ENCODE data around the gene BTBD9. TPM values are rescaled to one million over a fixed set of nuclear protein-coding genes. Genes with fewer than 3 reads are reported as not detected.

BTBD9 gene
- total and polyA plus RNA-seq, 4 donors = 8.7 to 73.9 (median 28.3) TPM

DNA sequence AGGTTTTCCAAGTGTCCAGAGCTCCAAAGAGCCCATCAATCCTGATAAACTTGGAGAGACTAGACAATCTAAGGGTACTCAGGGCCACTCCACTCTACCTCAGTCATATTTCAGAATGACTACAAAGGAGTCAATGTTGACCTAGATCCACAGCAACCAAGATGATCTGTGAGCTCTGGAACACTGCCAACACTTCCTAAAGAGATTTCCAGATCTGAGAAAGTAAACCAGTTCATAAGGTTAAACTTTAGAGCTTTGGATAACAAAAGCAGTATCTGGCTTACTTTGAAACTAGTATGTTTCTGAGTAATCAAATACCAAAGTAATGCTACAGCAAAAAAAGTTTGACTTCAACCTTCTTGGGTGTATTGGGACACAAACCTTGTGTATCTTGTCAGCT lies 122.7 kb downstream of the BTBD9 start:
- no peaks in the 10 kb centered on the region for H3K36me3 ChIP-seq (ENCODE audit: control insufficient read depth in 4 of 4, insufficient read depth in 4 of 4, low read length in 4 of 4)
- no peaks in the 10 kb centered on the region for H3K9me3 ChIP-seq (ENCODE audit: control insufficient read depth in 4 of 4, insufficient read depth in 3 of 4, low read length in 3 of 4)
- no peak overlapping the region for H3K9ac ChIP-seq (ENCODE audit: insufficient read depth in 1 of 2, low read length in 2 of 2)
- ATAC-seq (ENCODE audit: insufficient read depth, low FRiP score) (no peak), DNase-seq (peak in 1 of 3 donors; percentile 35)
- no peak overlapping the region for H3K4me3 ChIP-seq
- TF ChIP-seq, protein P1, sequence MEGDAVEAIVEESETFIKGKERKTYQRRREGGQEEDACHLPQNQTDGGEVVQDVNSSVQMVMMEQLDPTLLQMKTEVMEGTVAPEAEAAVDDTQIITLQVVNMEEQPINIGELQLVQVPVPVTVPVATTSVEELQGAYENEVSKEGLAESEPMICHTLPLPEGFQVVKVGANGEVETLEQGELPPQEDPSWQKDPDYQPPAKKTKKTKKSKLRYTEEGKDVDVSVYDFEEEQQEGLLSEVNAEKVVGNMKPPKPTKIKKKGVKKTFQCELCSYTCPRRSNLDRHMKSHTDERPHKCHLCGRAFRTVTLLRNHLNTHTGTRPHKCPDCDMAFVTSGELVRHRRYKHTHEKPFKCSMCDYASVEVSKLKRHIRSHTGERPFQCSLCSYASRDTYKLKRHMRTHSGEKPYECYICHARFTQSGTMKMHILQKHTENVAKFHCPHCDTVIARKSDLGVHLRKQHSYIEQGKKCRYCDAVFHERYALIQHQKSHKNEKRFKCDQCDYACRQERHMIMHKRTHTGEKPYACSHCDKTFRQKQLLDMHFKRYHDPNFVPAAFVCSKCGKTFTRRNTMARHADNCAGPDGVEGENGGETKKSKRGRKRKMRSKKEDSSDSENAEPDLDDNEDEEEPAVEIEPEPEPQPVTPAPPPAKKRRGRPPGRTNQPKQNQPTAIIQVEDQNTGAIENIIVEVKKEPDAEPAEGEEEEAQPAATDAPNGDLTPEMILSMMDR (IDR thresholded peaks at IDR 0.05; ENCODE audit: control extremely low read depth, extremely low read depth) = no peak
- no peaks in the 10 kb centered on the region for H3K27me3 ChIP-seq (ENCODE audit: control insufficient read depth in 3 of 3, insufficient read depth in 3 of 3, low read length in 2 of 3)
- H3K27ac ChIP-seq (ENCODE audit: low read depth in 1 of 2, low read length in 1 of 2) = no peak overlapping the region
- peaks cover 0 to 8% (median 0%) of the 10 kb centered on the region in 5 donors for H3K4me1 ChIP-seq (ENCODE audit: control insufficient read depth in 5 of 5, insufficient read depth in 5 of 5, low read length in 5 of 5)

DNA sequence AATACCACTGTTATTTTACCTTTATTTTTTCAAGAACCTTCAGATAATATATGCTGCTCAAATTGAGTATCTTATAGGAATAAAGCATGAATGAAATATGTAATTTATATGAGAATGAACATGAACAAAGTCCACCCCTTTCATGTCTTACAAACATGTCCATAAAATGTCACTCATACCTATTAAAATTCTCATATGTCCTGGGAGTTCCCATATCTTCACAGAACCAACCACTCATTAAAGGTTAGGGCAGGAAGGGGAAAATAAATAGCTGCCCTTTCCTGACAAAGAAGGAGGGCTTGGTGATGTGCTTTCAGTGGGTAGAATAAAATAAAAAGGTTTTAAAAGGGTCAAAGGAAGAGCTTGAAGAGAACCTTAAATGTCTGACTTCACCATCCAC lies 125.3 kb downstream of the BTBD9 start:
- H3K9ac ChIP-seq (ENCODE audit: insufficient read depth in 1 of 2, low read length in 2 of 2) = no peak overlapping the region
- TF ChIP-seq, protein P1 (IDR thresholded peaks at IDR 0.05; ENCODE audit: control extremely low read depth, extremely low read depth) = no peak
- ATAC-seq (ENCODE audit: insufficient read depth, low FRiP score) = no peak

DNA sequence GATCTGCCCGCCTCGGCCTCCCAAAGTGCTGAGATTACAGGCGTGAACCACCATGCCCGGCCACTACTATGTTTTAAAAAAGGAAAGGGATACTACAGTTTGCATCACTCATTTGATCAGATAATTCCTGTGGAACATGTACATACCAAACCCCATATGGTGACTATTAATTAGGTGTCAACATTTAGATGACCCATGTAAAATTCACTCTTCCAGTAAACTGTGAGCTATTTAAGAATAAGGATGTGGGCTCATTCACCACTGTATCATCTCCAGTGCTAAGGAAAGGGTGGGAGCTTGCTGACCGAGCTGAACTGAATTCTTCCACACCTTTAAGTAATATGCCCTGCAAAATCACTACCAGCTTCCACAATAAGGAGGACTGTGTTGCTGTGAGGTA lies 127.5 kb downstream of the BTBD9 start:
- Histone ChIP-seq H3K9me3 (ENCODE audit: control insufficient read depth in 4 of 4, insufficient read depth in 3 of 4, low read length in 3 of 4) (no peaks in the 10 kb centered on the region), H3K9ac (ENCODE audit: insufficient read depth in 1 of 2, low read length in 2 of 2) (no peak overlapping the region), H3K4me1 (ENCODE audit: control insufficient read depth in 5 of 5, insufficient read depth in 5 of 5, low read length in 5 of 5) (peaks cover 0 to 18% (median 4%) of the 10 kb centered on the region in 5 donors), H3K4me3 (no peak overlapping the region), H3K27me3 (ENCODE audit: control insufficient read depth in 3 of 3, insufficient read depth in 3 of 3, low read length in 2 of 3) (no peaks in the 10 kb centered on the region), H3K36me3 (ENCODE audit: control insufficient read depth in 4 of 4, insufficient read depth in 4 of 4, low read length in 4 of 4) (no peaks in the 10 kb centered on the region), H3K27ac (ENCODE audit: low read depth in 1 of 2, low read length in 1 of 2) (no peak overlapping the region)
- DNase-seq = no peak
- 96 to 99% methylated on average over 5 of the region's 5 CpGs for WGBS, 2 donors
- ATAC-seq (ENCODE audit: insufficient read depth, low FRiP score) = no peak
- TF ChIP-seq, protein P1 (IDR thresholded peaks at IDR 0.05; ENCODE audit: control extremely low read depth, extremely low read depth) = no peak

More for the DNA sequence above, 125.3 kb downstream of the BTBD9 start:
- peaks cover 0 to 9% (median 0%) of the 10 kb centered on the region in 5 donors for H3K4me1 ChIP-seq (ENCODE audit: control insufficient read depth in 5 of 5, insufficient read depth in 5 of 5, low read length in 5 of 5)
- no peaks in the 10 kb centered on the region for H3K9me3 ChIP-seq (ENCODE audit: control insufficient read depth in 4 of 4, insufficient read depth in 3 of 4, low read length in 3 of 4)
- no peak overlapping the region for H3K4me3 ChIP-seq
- no peak for DNase-seq
- no peak overlapping the region for H3K27ac ChIP-seq (ENCODE audit: low read depth in 1 of 2, low read length in 1 of 2)
- no peaks in the 10 kb centered on the region for H3K27me3 ChIP-seq (ENCODE audit: control insufficient read depth in 3 of 3, insufficient read depth in 3 of 3, low read length in 2 of 3)
- H3K36me3 ChIP-seq (ENCODE audit: control insufficient read depth in 4 of 4, insufficient read depth in 4 of 4, low read length in 4 of 4) = no peaks in the 10 kb centered on the region

DNA sequence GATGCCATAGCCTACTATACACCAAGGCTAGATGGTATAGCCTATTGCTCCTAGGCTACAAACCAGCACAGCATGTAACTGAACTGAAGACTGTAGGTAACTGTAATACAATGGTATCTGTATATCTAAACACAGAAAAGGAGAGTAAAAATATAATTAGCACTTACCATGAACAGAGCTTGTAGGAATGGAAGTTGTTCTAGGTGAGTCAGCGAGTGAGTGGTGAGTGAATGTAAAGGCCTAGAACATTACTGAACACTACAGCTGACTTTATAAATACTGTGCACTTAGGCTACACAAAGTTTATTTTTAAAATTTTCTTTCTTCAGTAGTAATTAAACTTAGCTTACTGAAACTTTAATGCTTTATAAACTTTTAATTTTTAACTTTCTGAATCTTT lies 129.5 kb downstream of the BTBD9 start:
- no peak for DNase-seq
- Histone ChIP-seq H3K27ac (ENCODE audit: low read depth in 1 of 2, low read length in 1 of 2) (no peak overlapping the region), H3K4me1 (ENCODE audit: control insufficient read depth in 5 of 5, insufficient read depth in 5 of 5, low read length in 5 of 5) (peaks cover 0 to 22% (median 6%) of the 10 kb centered on the region in 5 donors), H3K27me3 (ENCODE audit: control insufficient read depth in 3 of 3, insufficient read depth in 3 of 3, low read length in 2 of 3) (no peaks in the 10 kb centered on the region), H3K9me3 (ENCODE audit: control insufficient read depth in 4 of 4, insufficient read depth in 3 of 4, low read length in 3 of 4) (no peaks in the 10 kb centered on the region), H3K36me3 (ENCODE audit: control insufficient read depth in 4 of 4, insufficient read depth in 4 of 4, low read length in 4 of 4) (no peaks in the 10 kb centered on the region), H3K4me3 (no peak overlapping the region), H3K9ac (ENCODE audit: insufficient read depth in 1 of 2, low read length in 2 of 2) (no peak overlapping the region)
- TF ChIP-seq, protein P1 (IDR thresholded peaks at IDR 0.05; ENCODE audit: control extremely low read depth, extremely low read depth) = no peak
- no peak for ATAC-seq (ENCODE audit: insufficient read depth, low FRiP score)
- WGBS, 2 donors = 96 to 97% methylated on average over 1 of the region's 1 CpG
